Measurements from ENCODE around the gene SART3. TPM values are rescaled to one million over a fixed set of nuclear protein-coding genes. Genes with fewer than 3 reads are reported as not detected.

SART3 gene
- total and polyA plus RNA-seq, 2 of the 4 experiments (the other 2 are of a cell fraction): 22.6 to 37.8 TPM

GRCh38 chr12:108475396-108475795 lies 85.6 kb downstream of the SART3 start:
- Histone ChIP-seq H2BK20ac (ENCODE audit: low read depth, low read length) (no peak overlapping the region), H3K56ac (ENCODE audit: extremely low read depth, insufficient read depth, low read length) (no peak overlapping the region), H3K4me1 (ENCODE audit: control insufficient read depth, insufficient read depth, low read length) (no peaks in the 10 kb centered on the region), H4K20me1 (ENCODE audit: insufficient read depth, low read length) (no peaks in the 10 kb centered on the region), H3K4me2 (ENCODE audit: low read depth, low read length) (no peak overlapping the region), H3K4ac (ENCODE audit: low read depth, low read length) (no peak overlapping the region), H3K27ac (ENCODE audit: insufficient read depth, low read length) (no peak overlapping the region), H3K79me1 (ENCODE audit: low read depth in 1 of 2, low read length in 2 of 2) (no peaks in the 10 kb centered on the region), H3K14ac (replicated peaks; ENCODE audit: low read depth, low read length) (no peak overlapping the region), H3K9me3 (ENCODE audit: control insufficient read depth, insufficient read depth, low read length) (no peaks in the 10 kb centered on the region), H4K8ac (ENCODE audit: low read depth in 2 of 2, low read length in 2 of 2) (no peak overlapping the region), H2AFZ (replicated peaks; ENCODE audit: low read length, poor library complexity) (no peak overlapping the region), H3K9me1 (ENCODE audit: insufficient read depth, low read length) (no peaks in the 10 kb centered on the region), H3K23ac (ENCODE audit: low read depth, low read length) (no peak overlapping the region), H3K27me3 (ENCODE audit: control insufficient read depth, insufficient read depth, low read length) (no peaks in the 10 kb centered on the region), H3K4me3 (ENCODE audit: insufficient read depth, low read depth, low read length) (no peak overlapping the region), H2AK9ac (replicated peaks; ENCODE audit: low read depth, low read length, poor library complexity) (no peak overlapping the region), H4K5ac (ENCODE audit: low read depth, low read length) (no peak overlapping the region), H2BK5ac (ENCODE audit: low read depth, low read length, poor library complexity, severe bottlenecking) (no peak overlapping the region), H2BK120ac (ENCODE audit: low read depth, low read length) (no peak overlapping the region), H3K18ac (ENCODE audit: low read depth, low read length) (no peak overlapping the region), H3K36me3 (ENCODE audit: control insufficient read depth, insufficient read depth, low read length) (no peaks in the 10 kb centered on the region), H2BK15ac (ENCODE audit: low read depth, low read length) (no peak overlapping the region), H2AK5ac (ENCODE audit: low read depth, low read length) (no peak overlapping the region), H3K9ac (ENCODE audit: low read depth, low read length) (no peak overlapping the region), H4K91ac (ENCODE audit: insufficient read depth, low read depth, low read length) (no peak overlapping the region)
- no TSS peak for BruUV-seq (replicated peaks)
- CTCF ChIA-PET: no interaction called here
- in situ Hi-C loops (cut with MboI; ENCODE audit: low sequenced_read_pairs) (no loop called here), intact Hi-C loops (cut with micrococcal nuclease) (no loop called here), dilution Hi-C loops (cut with HindIII; ENCODE audit: low sequenced_read_pairs, unreplicated experiment) (no loop called here)
- WGBS, 2 experiments (ENCODE audit: extremely low coverage in 2 of 2, insufficient read length in 1 of 2): no CpG with 5 or more reads among the region's 2 CpGs
- no peak for TF ChIP-seq RFX5 (IDR thresholded peaks at IDR 0.05; ENCODE audit: low read depth, low read length)
- no peak for TF ChIP-seq USF2 (IDR thresholded peaks at IDR 0.05; ENCODE audit: low read depth, low read length)
- no peak for TF ChIP-seq ELK1 (IDR thresholded peaks at IDR 0.05; ENCODE audit: borderline replicate concordance, low read depth, low read length)
- no peak for TF ChIP-seq CEBPB (IDR thresholded peaks at IDR 0.05; ENCODE audit: low read depth, low read length)
- no peak for TF ChIP-seq MAFK (IDR thresholded peaks at IDR 0.05; ENCODE audit: low read depth, low read length)
- TF ChIP-seq BHLHE40 (IDR thresholded peaks at IDR 0.05; ENCODE audit: low read depth, low read length): no peak
- no peak for TF ChIP-seq FOS (IDR thresholded peaks at IDR 0.05; ENCODE audit: low read depth, low read length)
- TF ChIP-seq SMC3 (IDR thresholded peaks at IDR 0.05; ENCODE audit: low read depth, low read length): no peak
- TF ChIP-seq MAZ (IDR thresholded peaks at IDR 0.05; ENCODE audit: borderline replicate concordance, low read depth, low read length): no peak
- no peak for TF ChIP-seq CHD1 (IDR thresholded peaks at IDR 0.05; ENCODE audit: low read depth, low read length)
- no peak for TF ChIP-seq RCOR1 (IDR thresholded peaks at IDR 0.05; ENCODE audit: insufficient replicate concordance, low read length)
- no peak for TF ChIP-seq RAD21 (IDR thresholded peaks at IDR 0.05; ENCODE audit: low read length)
- no peak for TF ChIP-seq CTCF (conservative IDR thresholded peaks at IDR 0.05; ENCODE audit: low read depth, low read length)
- ATAC-seq (ENCODE audit: low read depth) (no peak), DNase-seq (no peak)
- POLR2A ChIA-PET (ENCODE audit: unreplicated experiment): interaction anchor here (0.7 kb wide), 1 partner anchor 13 kb away, joined by 4 read pairs; no protein-coding TSS in a partner anchor

Measured in IMR-90 (cell line).